Measurements from ENCODE around the gene NLE1.

DNA sequence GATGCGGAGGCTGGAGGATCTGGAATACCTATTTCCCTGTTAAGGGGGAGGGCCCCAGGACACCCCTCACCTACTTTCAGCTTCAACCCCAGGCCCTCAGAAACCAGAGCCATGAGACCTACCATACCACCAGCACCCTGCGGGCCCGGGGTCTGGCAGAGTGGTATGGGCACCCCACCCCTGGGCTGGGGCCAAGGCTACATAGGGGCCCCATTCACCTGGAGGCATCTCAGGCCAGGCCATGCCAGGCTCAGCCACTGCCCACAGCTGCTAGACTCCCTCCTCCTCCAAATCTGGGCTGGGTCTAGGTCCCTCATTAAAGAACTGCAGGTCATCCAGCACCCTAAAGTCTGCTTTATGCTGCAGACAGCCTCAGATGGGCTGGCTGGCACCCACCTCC, 11.7 kb downstream of the NLE1 start:
- no peak; the same call in 1 of the 2 replicates for TF ChIP-seq POLR2A (IDR thresholded peaks at IDR 0.05; ENCODE audit: low read depth, low read length)
- TF ChIP-seq POLR2AphosphoS5 (IDR thresholded peaks at IDR 0.05; ENCODE audit: low read depth, low read length), result peak; percentile 48
- no peak for TF ChIP-seq TAF1 (IDR thresholded peaks at IDR 0.05; ENCODE audit: borderline replicate concordance, low read depth, low read length)
